Activated T-cell treated with anti-CD3 and anti-CD28 coated beads, Interleukin-2, amount 50 U/mL, for 72 hours (primary cell): ENCODE measurements around the gene MT1H. TPM values are rescaled to one million over a fixed set of nuclear protein-coding genes. Genes with fewer than 3 reads are reported as not detected.
"Not testable (repeated sequence)": the region's sequence is repeated elsewhere in the genome, so short reads cannot be mapped to it uniquely, and the experiment has no call there.

Source experiments
- ATAC-seq, 2 donors: fragments of 150-1000 bp; cut with Tn5 transposase; replicated peaks in 1 of 2; 2 replicates each; pipeline ENCODE4 v1.10.0; 2021; ENCODE audit warnings: moderate library complexity in 2 of 2, mild to moderate bottlenecking in 1 of 2
- DNase-seq, 2 donors: peaks; one replicate each; pipeline ENCODE4 v3.0.0; 2021 to 2022; ENCODE audit warnings: mixed read lengths in 1 of 2
- H3K27ac Mint-ChIP-seq: one replicate; pipeline ENCODE4 v1.8.0; 2022; ENCODE audit warnings: mild to moderate bottlenecking, moderate library complexity, mixed read lengths
- H3K27me3 Mint-ChIP-seq: one replicate; pipeline ENCODE4 v1.8.0; 2022; ENCODE audit warnings: low read depth, mixed read lengths
- H3K36me3 Mint-ChIP-seq, 2 donors: one replicate each; pipeline ENCODE4 v1.8.0; 2022; ENCODE audit warnings: mixed read lengths in 2 of 2, mild to moderate bottlenecking in 1 of 2; ENCODE audit not compliant: insufficient read depth in 2 of 2
- H3K4me1 Mint-ChIP-seq: one replicate; pipeline ENCODE4 v1.8.0; 2022; ENCODE audit warnings: low read depth, mixed read lengths
- H3K4me3 Mint-ChIP-seq, 2 donors: one replicate each; pipeline ENCODE4 v1.8.0; 2022; ENCODE audit warnings: mild to moderate bottlenecking in 2 of 2, mixed read lengths in 2 of 2, moderate library complexity in 2 of 2
- H3K9me3 Mint-ChIP-seq, 2 donors: one replicate each; pipeline ENCODE4 v1.8.0; 2022; ENCODE audit warnings: mixed read lengths in 2 of 2
- total RNA-seq, 2 donors: library from RNA; stranded (reverse); gene quantifications; one replicate each; pipeline ENCODE4 v1.2.3, GENCODE V29; 2022

The MT1H gene
- total RNA-seq, 2 donors from 2014 or later: 9.6 to 37.5 TPM

- Mint-ChIP-seq H3K9me3 (no peaks in the 10 kb centered on the region), H3K4me3 (no peak overlapping the region), H3K27me3 (no peaks in the 10 kb centered on the region), H3K4me1 (peaks cover 29% of the 10 kb centered on the region), H3K36me3 (no peaks in the 10 kb centered on the region), H3K27ac (no peak overlapping the region)
- ATAC-seq (no peak), DNase-seq (no peak)
Observed at GRCh38 chr16:56711862-56712261, 42.2 kb downstream of the MT1H start.

DNA sequence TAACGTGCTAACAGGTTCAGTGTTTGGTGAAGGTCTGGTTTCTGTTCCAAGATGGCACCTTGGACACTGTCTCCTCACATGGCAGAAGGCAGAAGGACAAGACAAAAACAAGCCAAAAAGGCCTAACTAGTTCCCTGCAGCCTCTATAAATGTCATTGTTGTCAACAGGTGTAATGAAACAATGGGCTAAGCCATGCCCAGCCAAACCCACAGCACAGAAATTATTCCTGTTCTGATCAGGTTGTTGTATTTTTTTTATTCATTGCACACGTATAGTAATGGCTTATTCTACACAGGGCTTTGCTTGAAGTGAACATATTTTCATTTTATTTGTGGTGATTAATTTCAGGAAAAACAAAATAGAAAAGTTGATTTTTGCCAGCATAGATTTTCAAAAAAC is 44.2 kb downstream of the MT1H start:
- no peak for DNase-seq
- Mint-ChIP-seq H3K4me3 (no peak overlapping the region), H3K27me3 (no peaks in the 10 kb centered on the region), H3K36me3 (no peaks in the 10 kb centered on the region), H3K27ac (no peak overlapping the region), H3K9me3 (no peaks in the 10 kb centered on the region), H3K4me1 (peaks cover 20% of the 10 kb centered on the region)
- no peak for ATAC-seq

GRCh38 chr16:56715126-56715525 is 45.5 kb downstream of the MT1H start:
- Mint-ChIP-seq H3K4me3 (no peak overlapping the region), H3K27ac (no peak overlapping the region), H3K36me3 (no peaks in the 10 kb centered on the region), H3K27me3 (no peaks in the 10 kb centered on the region), H3K4me1 (peaks cover 7% of the 10 kb centered on the region), H3K9me3 (no peaks in the 10 kb centered on the region)
- DNase-seq: no peak
- no peak for ATAC-seq

DNA sequence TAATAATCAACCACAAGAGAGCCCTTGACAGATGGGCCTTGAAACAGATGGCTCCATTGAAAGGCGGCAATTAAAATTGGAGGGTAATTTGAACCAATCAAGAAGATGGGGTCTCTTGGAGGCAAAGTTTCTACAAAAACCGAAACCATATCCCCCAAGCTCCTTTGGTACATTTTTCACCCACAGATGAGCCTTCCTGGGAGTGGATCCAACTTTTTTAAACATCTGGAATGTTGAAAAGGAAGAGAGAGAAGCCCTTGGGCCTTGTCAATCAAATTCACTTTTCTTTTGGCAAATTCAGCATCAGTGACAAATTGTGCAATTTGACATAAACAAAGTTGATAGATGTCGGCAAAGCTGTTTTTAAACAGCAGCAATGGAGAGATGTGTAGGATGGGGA is 47.1 kb downstream of the MT1H start:
- Mint-ChIP-seq H3K4me3 (no peak overlapping the region), H3K36me3 (no peaks in the 10 kb centered on the region), H3K27ac (no peak overlapping the region), H3K4me1 (no peaks in the 10 kb centered on the region), H3K9me3 (no peaks in the 10 kb centered on the region), H3K27me3 (no peaks in the 10 kb centered on the region)
- no peak for ATAC-seq
- no peak for DNase-seq

DNA sequence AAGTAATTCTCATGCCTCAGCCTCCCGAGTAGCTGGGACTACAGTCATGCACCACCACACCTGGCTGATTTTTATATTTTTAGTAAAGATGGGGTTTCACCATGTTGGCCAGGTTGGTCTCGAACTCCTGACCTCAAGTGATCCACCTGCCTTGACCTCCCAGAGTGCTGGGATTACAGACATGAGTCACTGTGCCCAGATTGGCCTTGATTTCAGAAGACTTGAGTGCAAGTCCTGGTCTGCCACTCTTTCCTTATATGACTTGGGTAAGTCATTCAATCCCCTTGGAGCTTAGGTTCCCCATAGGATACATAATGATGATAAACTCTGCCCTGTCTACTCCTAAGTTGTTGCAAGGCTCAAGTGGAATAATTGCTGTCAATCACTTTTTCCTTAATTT is 47.9 kb downstream of the MT1H start:
- not testable (repeated sequence) for H3K27ac Mint-ChIP-seq, H3K36me3 Mint-ChIP-seq, ATAC-seq, DNase-seq, H3K9me3 Mint-ChIP-seq, H3K4me1 Mint-ChIP-seq, H3K27me3 Mint-ChIP-seq, H3K4me3 Mint-ChIP-seq

Other genes with a start within 250 kb of the MT1H start
- 10 to 100 TPM; 70.1 to 75.0 TPM for gene AMFR, start 244.3 kb upstream of the MT1H start, total RNA-seq
- gene NUDT21, start 218.5 kb upstream of the MT1H start, total RNA-seq: 100 to 1,000 TPM; 304 to 350 TPM
- 10 to 100 TPM; 62.6 to 66.1 TPM for gene OGFOD1, start 218.3 kb upstream of the MT1H start, total RNA-seq
- gene BBS2, start 149.8 kb upstream of the MT1H start, total RNA-seq: 10 to 100 TPM; 25.7 to 27.6 TPM
- gene MT4, start 104.7 kb upstream of the MT1H start, total RNA-seq: not detected
- gene MT3, start 80.3 kb upstream of the MT1H start, total RNA-seq: 1 to 10 TPM; 3.9 to 6.8 TPM
- gene MT2A, start 61.2 kb upstream of the MT1H start, total RNA-seq: 100 to 1,000 TPM; 391 to 529 TPM
- 100 to 1,000 TPM in 1 of 2 donors, 10 to 100 TPM in 1; 94.7 to 204 TPM for gene MT1E, start 44.0 kb upstream of the MT1H start, total RNA-seq
- gene MT1M, start 37.2 kb upstream of the MT1H start, total RNA-seq: under 1 TPM in 1 of 2 donors, not detected in 1; 0.91 TPM
- 1 to 10 TPM in 1 of 2 donors, under 1 TPM in 1; 0.74 to 1.5 TPM for gene MT1A, start 31.1 kb upstream of the MT1H start, total RNA-seq
- not detected for gene MT1B, start 17.9 kb upstream of the MT1H start, total RNA-seq
- 10 to 100 TPM; 39.1 to 48.4 TPM for gene MT1F, start 11.9 kb upstream of the MT1H start, total RNA-seq
- 10 to 100 TPM; 26.8 to 45.6 TPM for gene MT1G, start 1.7 kb upstream of the MT1H start, total RNA-seq
- 10 to 100 TPM; 39.4 to 39.8 TPM for gene MT1X, start 12.7 kb downstream of the MT1H start, total RNA-seq
- 100 to 1,000 TPM; 112 to 155 TPM for gene NUP93, start 60.3 kb downstream of the MT1H start, total RNA-seq
- gene SLC12A3, start 195.4 kb downstream of the MT1H start, total RNA-seq: not detected